Kidney (tissue), 14 donors: ENCODE measurements around the gene IDI2. TPM values are rescaled to one million over a fixed set of nuclear protein-coding genes. Genes with fewer than 3 reads are reported as not detected.

Source experiments
- DNase-seq, 5 donors: peaks; one replicate each; pipeline ENCODE4 v3.0.0-alpha.2; 2013 to 2020
- FAIRE-seq: peaks from 2 replicates; lab custom pipeline; 2012; peaks lifted over from hg19 to GRCh38; lab: Jason Lieb, UNC
- H3K27ac ChIP-seq, 2 donors: one replicate each; pipeline ENCODE4 v1.7.0; 2013; ENCODE audit warnings: low read depth in 2 of 2, low read length in 2 of 2, inconsistent platforms in 1 of 2
- H3K27me3 ChIP-seq: one replicate; pipeline ENCODE4 v1.7.1; 2013; ENCODE audit warnings: low read length, inconsistent platforms; ENCODE audit not compliant: control insufficient read depth, insufficient read depth
- H3K36me3 ChIP-seq, 3 donors: one replicate each; pipeline versions ENCODE4 v1.7.0 to v1.7.1; 2013; ENCODE audit warnings: low read length in 3 of 3, control low read depth in 1 of 3, inconsistent platforms in 1 of 3; ENCODE audit not compliant: insufficient read depth in 3 of 3, control insufficient read depth in 2 of 3
- H3K4me1 ChIP-seq, 3 donors: one replicate each; pipeline versions ENCODE4 v1.7.0 to v1.7.1; 2013; ENCODE audit warnings: low read length in 3 of 3, inconsistent platforms in 1 of 3, low read depth in 1 of 3; ENCODE audit not compliant: control insufficient read depth in 2 of 3, insufficient read depth in 2 of 3
- H3K4me3 ChIP-seq, 3 donors: one replicate each; pipeline versions ENCODE4 v1.7.0 to v1.8.1; 2013; ENCODE audit warnings: low read length in 3 of 3, control low read depth in 1 of 3, inconsistent platforms in 1 of 3
- H3K9ac ChIP-seq, 3 donors: one replicate each; pipeline versions ENCODE4 v1.7.0 to v1.7.1; 2013; ENCODE audit warnings: low read length in 3 of 3, control low read depth in 1 of 3, inconsistent platforms in 1 of 3
- H3K9me3 ChIP-seq, 3 donors: one replicate each; pipeline versions ENCODE4 v1.7.0 to v1.7.1; 2013; ENCODE audit warnings: low read length in 3 of 3, control low read depth in 1 of 3, inconsistent platforms in 1 of 3; ENCODE audit not compliant: control insufficient read depth in 2 of 3, insufficient read depth in 1 of 3
- intact Hi-C: fragments of 100-400 bp; cut with DNase I; formaldehyde crosslinking; loops from one replicate; pipeline ENCODE4 v1.11.1; 2022
- polyA plus RNA-seq: library from polyadenylated mRNA; stranded (reverse); fragments of 350-450 nt; fragmentation: Illumina TruSeq; extraction: RNeasy Lipid Tissue Mini Kit (QIAGEN cat#74804); gene quantifications from one replicate; pipeline ENCODE4 v1.2.3, GENCODE V29; 2014; ENCODE audit warnings: low read depth, low replicate concordance; ENCODE audit not compliant: insufficient read depth
- total RNA-seq: library from RNA; stranded (reverse); fragmentation: NEBNext Ultra II Directional; extraction: Animal tissue kit (Norgen Biotek cat#: 25700); gene quantifications from one replicate; pipeline ENCODE4 v1.2.1, GENCODE V29; 2021
- TF ChIP-seq, protein P1 (sequence below): IDR thresholded peaks from 3 replicates; pipeline ENCODE4 v1.5.1; 2012; ENCODE audit warnings: mild to moderate bottlenecking, moderate library complexity, borderline replicate concordance; ENCODE audit not compliant: insufficient read depth; ENCODE audit errors: extremely low read depth
- donor health status: control.
- donor health status: control.
- donor health status: control.
- donor health status: control.
- donor health status: control.
- donor health status: DM: yes; HTN: yes; CAD: no.
- donor health status: Normal renal cell carcinoma (clear cell type).

Gene IDI2
- total and polyA plus RNA-seq, 2 donors from 2014 or later, result not detected

DNA sequence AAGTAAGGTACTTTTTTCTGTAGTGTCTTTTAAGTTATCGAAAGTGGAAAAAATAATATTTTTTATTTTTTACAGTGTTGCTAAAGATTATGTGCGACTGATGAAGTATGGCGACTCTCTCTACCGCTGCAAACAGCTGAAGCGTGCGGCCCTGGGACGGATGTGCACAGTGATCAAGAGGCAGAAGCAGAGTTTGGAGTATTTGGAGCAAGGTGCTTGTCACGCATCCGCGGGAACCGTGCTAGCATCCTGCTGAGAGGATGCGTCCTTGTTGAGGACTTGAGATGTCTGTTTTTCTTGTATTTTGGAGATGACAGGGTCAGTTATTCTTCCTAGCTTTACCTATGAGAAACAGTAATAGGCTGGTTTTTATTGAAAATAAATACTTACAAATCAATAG lies 29.6 kb downstream of the IDI2 start:
- FAIRE-seq (no peak), DNase-seq (no peak)
- intact Hi-C loops, result no loop called here

DNA sequence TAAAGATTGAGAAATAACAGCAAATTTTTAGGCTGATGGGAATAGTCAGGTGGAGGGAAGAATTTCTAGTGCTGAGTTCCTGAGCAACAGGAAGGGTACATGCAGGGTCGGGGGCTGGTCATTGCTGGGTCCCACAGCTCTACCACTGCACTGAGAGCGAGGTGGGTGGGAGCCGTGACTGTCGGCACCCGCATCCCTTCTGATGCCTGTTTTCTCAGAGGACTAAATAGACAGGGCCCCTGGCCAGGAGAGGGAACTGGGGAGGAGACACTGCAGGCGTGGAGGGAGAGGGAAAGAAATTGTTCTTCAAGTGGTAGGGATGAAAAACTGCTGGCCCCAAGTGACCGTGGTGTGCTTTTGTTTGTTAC lies 30.1 kb downstream of the IDI2 start:
- intact Hi-C loops, result no loop called here

More for the DNA sequence above, 29.6 kb downstream of the IDI2 start:
- Histone ChIP-seq H3K9ac (no peak overlapping the region), H3K4me3 (no peak overlapping the region), H3K9me3 (no peaks in the 10 kb centered on the region), H3K27ac (no peak overlapping the region), H3K36me3 (peaks cover 12 to 55% (median 34%) of the 10 kb centered on the region in 3 donors), H3K4me1 (no peaks in the 10 kb centered on the region), H3K27me3 (no peaks in the 10 kb centered on the region)
- TF ChIP-seq, protein P1, sequence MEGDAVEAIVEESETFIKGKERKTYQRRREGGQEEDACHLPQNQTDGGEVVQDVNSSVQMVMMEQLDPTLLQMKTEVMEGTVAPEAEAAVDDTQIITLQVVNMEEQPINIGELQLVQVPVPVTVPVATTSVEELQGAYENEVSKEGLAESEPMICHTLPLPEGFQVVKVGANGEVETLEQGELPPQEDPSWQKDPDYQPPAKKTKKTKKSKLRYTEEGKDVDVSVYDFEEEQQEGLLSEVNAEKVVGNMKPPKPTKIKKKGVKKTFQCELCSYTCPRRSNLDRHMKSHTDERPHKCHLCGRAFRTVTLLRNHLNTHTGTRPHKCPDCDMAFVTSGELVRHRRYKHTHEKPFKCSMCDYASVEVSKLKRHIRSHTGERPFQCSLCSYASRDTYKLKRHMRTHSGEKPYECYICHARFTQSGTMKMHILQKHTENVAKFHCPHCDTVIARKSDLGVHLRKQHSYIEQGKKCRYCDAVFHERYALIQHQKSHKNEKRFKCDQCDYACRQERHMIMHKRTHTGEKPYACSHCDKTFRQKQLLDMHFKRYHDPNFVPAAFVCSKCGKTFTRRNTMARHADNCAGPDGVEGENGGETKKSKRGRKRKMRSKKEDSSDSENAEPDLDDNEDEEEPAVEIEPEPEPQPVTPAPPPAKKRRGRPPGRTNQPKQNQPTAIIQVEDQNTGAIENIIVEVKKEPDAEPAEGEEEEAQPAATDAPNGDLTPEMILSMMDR, result no peak

DNA sequence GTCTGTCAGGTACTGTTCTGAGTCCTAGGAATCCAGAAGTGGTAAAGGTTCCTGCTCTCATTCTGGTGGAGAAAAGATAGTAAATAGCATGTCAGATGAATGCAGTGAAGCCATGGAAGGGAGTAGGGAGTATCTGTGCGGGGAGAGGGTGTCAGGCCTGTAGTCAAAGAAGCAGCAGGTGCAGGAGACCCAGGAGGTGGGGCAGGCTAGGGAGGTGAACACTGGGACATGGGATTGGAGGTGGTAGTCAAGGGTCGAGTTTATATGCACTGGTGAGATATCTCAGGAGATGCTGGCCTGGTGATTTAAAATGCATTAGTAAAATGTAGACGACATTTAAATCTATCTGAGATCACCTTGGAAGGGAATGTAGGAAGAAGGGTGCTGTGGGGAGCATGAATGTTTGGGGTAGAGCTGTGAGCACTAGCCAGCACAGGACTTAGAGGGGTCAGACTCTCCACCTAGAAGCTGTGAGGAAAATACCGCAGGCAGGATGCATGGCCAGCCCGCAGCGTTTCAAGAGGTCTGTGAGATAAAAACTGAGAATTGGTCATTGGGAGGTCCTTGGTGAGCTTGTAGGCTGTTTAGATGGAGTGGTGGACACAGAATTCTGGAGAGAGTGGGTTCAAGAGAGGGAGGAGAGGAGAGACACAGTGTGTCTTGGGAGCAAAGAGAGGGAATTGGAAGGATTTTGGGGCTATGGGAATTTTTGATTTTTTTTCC lies 30.7 kb downstream of the IDI2 start:
- H3K27ac ChIP-seq, result no peak overlapping the region
- H3K4me3 ChIP-seq, result no peak overlapping the region
- H3K4me1 ChIP-seq, result no peaks in the 10 kb centered on the region
- intact Hi-C loops, result no loop called here
- no peaks in the 10 kb centered on the region for H3K27me3 ChIP-seq
- TF ChIP-seq, protein P1, result no peak
- no peak for DNase-seq
- no peak for FAIRE-seq
- no peak overlapping the region for H3K9ac ChIP-seq
- H3K36me3 ChIP-seq, result peaks cover 7 to 46% (median 28%) of the 10 kb centered on the region in 3 donors
- H3K9me3 ChIP-seq, result no peaks in the 10 kb centered on the region

More for the DNA sequence above, 30.1 kb downstream of the IDI2 start:
- H3K36me3 ChIP-seq, result peaks cover 9 to 50% (median 31%) of the 10 kb centered on the region in 3 donors
- TF ChIP-seq, protein P1, result no peak
- H3K27ac ChIP-seq, result no peak overlapping the region
- H3K9ac ChIP-seq, result no peak overlapping the region
- no peak overlapping the region for H3K4me3 ChIP-seq
- H3K4me1 ChIP-seq, result no peaks in the 10 kb centered on the region
- no peak for DNase-seq
- no peaks in the 10 kb centered on the region for H3K9me3 ChIP-seq
- H3K27me3 ChIP-seq, result no peaks in the 10 kb centered on the region
- FAIRE-seq, result no peak
